ENCODE data around the gene RUNDC3A. TPM values are rescaled to one million over a fixed set of nuclear protein-coding genes. Genes with fewer than 3 reads are reported as not detected.

RUNDC3A gene
- polyA plus RNA-seq, 1 donor (not counting 4 experiments of a cell fraction or from before 2014, with no cell fraction given) = 1.6 TPM

GRCh38 chr17:44307387-44308186, 814 bp upstream of the RUNDC3A start:
- no peaks in the 10 kb centered on the region for H3K79me2 ChIP-seq (ENCODE audit: control insufficient read depth, insufficient read depth, low read length)
- no peak overlapping the region for H3K9ac ChIP-seq (ENCODE audit: control insufficient read depth, extremely low read depth, insufficient read depth, low read length)
- FAIRE-seq (no peak), DNase-seq (ENCODE audit: low read depth, low spot score) (no peak)
- no peaks in the 10 kb centered on the region for H3K36me3 ChIP-seq (ENCODE audit: control insufficient read depth in 2 of 2, extremely low read depth in 1 of 2, insufficient read depth in 2 of 2, low read length in 2 of 2)
- H3K4me3 ChIP-seq (ENCODE audit: control insufficient read depth in 2 of 3, extremely low read depth in 1 of 3, insufficient read depth in 2 of 3, low read depth in 1 of 3, low read length in 3 of 3) = peak overlapping the region in 2 of 3 experiments; percentile 33 to 45
- no peak overlapping the region for H2AFZ ChIP-seq (ENCODE audit: control insufficient read depth, low read length)
- H3K4me2 ChIP-seq (ENCODE audit: control insufficient read depth, extremely low read depth, insufficient read depth, low read depth, low read length) = peak overlapping the region; percentile 76
- no peaks in the 10 kb centered on the region for H3K9me1 ChIP-seq (ENCODE audit: control insufficient read depth, extremely low read depth, insufficient read depth, low read length)
- dilution Hi-C loops (cut with MboI; ENCODE audit: extremely low pct_ligation_motif_present, low sequenced_read_pairs) = no loop called here
- no peaks in the 10 kb centered on the region for H4K20me1 ChIP-seq (ENCODE audit: control insufficient read depth, extremely low read depth, insufficient read depth, low read length)
- no peak overlapping the region for H3K27ac ChIP-seq (ENCODE audit: control insufficient read depth, insufficient read depth, low read length)
- no peak for TF ChIP-seq EZH2 (IDR thresholded peaks at IDR 0.05; ENCODE audit: low read length)
- TF ChIP-seq, protein P1, sequence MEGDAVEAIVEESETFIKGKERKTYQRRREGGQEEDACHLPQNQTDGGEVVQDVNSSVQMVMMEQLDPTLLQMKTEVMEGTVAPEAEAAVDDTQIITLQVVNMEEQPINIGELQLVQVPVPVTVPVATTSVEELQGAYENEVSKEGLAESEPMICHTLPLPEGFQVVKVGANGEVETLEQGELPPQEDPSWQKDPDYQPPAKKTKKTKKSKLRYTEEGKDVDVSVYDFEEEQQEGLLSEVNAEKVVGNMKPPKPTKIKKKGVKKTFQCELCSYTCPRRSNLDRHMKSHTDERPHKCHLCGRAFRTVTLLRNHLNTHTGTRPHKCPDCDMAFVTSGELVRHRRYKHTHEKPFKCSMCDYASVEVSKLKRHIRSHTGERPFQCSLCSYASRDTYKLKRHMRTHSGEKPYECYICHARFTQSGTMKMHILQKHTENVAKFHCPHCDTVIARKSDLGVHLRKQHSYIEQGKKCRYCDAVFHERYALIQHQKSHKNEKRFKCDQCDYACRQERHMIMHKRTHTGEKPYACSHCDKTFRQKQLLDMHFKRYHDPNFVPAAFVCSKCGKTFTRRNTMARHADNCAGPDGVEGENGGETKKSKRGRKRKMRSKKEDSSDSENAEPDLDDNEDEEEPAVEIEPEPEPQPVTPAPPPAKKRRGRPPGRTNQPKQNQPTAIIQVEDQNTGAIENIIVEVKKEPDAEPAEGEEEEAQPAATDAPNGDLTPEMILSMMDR (optimal IDR thresholded peaks at IDR 0.05 in 1 of 3, IDR thresholded peaks at IDR 0.05 in 1 of 3, conservative IDR thresholded peaks at IDR 0.05 in 1 of 3; ENCODE audit: extremely low read depth in 1 of 3, insufficient read depth in 2 of 3, low read length in 3 of 3) = no peak
- peaks cover 12% of the 10 kb centered on the region for H3K4me1 ChIP-seq (ENCODE audit: control insufficient read depth, extremely low read depth, insufficient read depth, low read length)
- H3K27me3 ChIP-seq (ENCODE audit: control insufficient read depth, extremely low read depth, insufficient read depth, low read length) = peaks cover 4% of the 10 kb centered on the region
- no peaks in the 10 kb centered on the region for H3K9me3 ChIP-seq (ENCODE audit: control insufficient read depth, low read depth, low read length)

GRCh38 chr17:44308865-44309264, 464 bp downstream of the RUNDC3A start:
- FAIRE-seq (no peak), DNase-seq (ENCODE audit: low read depth, low spot score) (no peak)
- Histone ChIP-seq H3K79me2 (ENCODE audit: control insufficient read depth, insufficient read depth, low read length) (no peaks in the 10 kb centered on the region), H3K36me3 (ENCODE audit: control insufficient read depth in 2 of 2, extremely low read depth in 1 of 2, insufficient read depth in 2 of 2, low read length in 2 of 2) (no peaks in the 10 kb centered on the region), H4K20me1 (ENCODE audit: control insufficient read depth, extremely low read depth, insufficient read depth, low read length) (no peaks in the 10 kb centered on the region), H3K27me3 (ENCODE audit: control insufficient read depth, extremely low read depth, insufficient read depth, low read length) (peaks cover 7% of the 10 kb centered on the region), H3K27ac (ENCODE audit: control insufficient read depth, insufficient read depth, low read length) (no peak overlapping the region), H3K4me2 (ENCODE audit: control insufficient read depth, extremely low read depth, insufficient read depth, low read depth, low read length) (peak overlapping the region; percentile 52), H3K4me1 (ENCODE audit: control insufficient read depth, extremely low read depth, insufficient read depth, low read length) (peaks cover 12% of the 10 kb centered on the region), H3K9me3 (ENCODE audit: control insufficient read depth, low read depth, low read length) (no peaks in the 10 kb centered on the region), H2AFZ (ENCODE audit: control insufficient read depth, low read length) (no peak overlapping the region), H3K4me3 (ENCODE audit: control insufficient read depth in 2 of 3, extremely low read depth in 1 of 3, insufficient read depth in 2 of 3, low read depth in 1 of 3, low read length in 3 of 3) (peak overlapping the region in 2 of 3 experiments; percentile 22 to 33), H3K9me1 (ENCODE audit: control insufficient read depth, extremely low read depth, insufficient read depth, low read length) (no peaks in the 10 kb centered on the region), H3K9ac (ENCODE audit: control insufficient read depth, extremely low read depth, insufficient read depth, low read length) (no peak overlapping the region)
- dilution Hi-C loops (cut with MboI; ENCODE audit: extremely low pct_ligation_motif_present, low sequenced_read_pairs) = no loop called here
- TF ChIP-seq EZH2 (IDR thresholded peaks at IDR 0.05; ENCODE audit: low read length) = no peak
- TF ChIP-seq, protein P1 (optimal IDR thresholded peaks at IDR 0.05 in 1 of 3, IDR thresholded peaks at IDR 0.05 in 1 of 3, conservative IDR thresholded peaks at IDR 0.05 in 1 of 3; ENCODE audit: extremely low read depth in 1 of 3, insufficient read depth in 2 of 3, low read length in 3 of 3) = no peak
